Posterior vena cava (tissue), 2 donors: ENCODE results near the gene IL6ST. TPM values are rescaled to one million over a fixed set of nuclear protein-coding genes. Genes with fewer than 3 reads are reported as not detected.
A peak's percentile ranks its signal among the peaks of the same experiment; 100 is the strongest.

ENCODE experiments used
- DNase-seq: peaks from one replicate; pipeline ENCODE4 v3.0.0-alpha.2; 2020; ENCODE audit warnings: low spot score
- intact Hi-C, 2 donors: fragments of 100-400 bp; cut with DNase I; formaldehyde crosslinking; loops; one replicate each; pipeline versions ENCODE4 v1.14.1 to v1.14.2; 2022 to 2023
- total RNA-seq, 2 donors: library from RNA; stranded (reverse); fragmentation: NEBNext Ultra II Directional; extraction: Animal tissue kit (Norgen Biotek cat#: 25700); gene quantifications; one replicate each; pipeline ENCODE4 v1.2.1, GENCODE V29; 2021
- donor health status: DM: yes; HTN: yes; CAD: no.
- donor health status: DM: yes; HTN: yes; CAD: no.

Gene IL6ST
- total RNA-seq, 2 donors from 2014 or later = 359 to 375 TPM

- intact Hi-C loops = no loop called here
- DNase-seq = no peak
These were observed 86.0 kb downstream of the IL6ST start for GRCh38 chr5:55908804-55909203.

- intact Hi-C loops = no loop called here
- DNase-seq = no peak
These were observed 86.8 kb downstream of the IL6ST start for GRCh38 chr5:55907927-55908326.

- DNase-seq = no peak
- intact Hi-C loops = no loop called here
These were observed 89.5 kb downstream of the IL6ST start for GRCh38 chr5:55905251-55905650.

GRCh38 chr5:55904152-55904551 lies 90.6 kb downstream of the IL6ST start:
- intact Hi-C loops = no loop called here
- DNase-seq = peak; percentile 85

- no peak for DNase-seq
- intact Hi-C loops = no loop called here
These were observed 91.6 kb downstream of the IL6ST start for GRCh38 chr5:55903121-55903701.

GRCh38 chr5:55902696-55903095 lies 92.1 kb downstream of the IL6ST start:
- no peak for DNase-seq
- intact Hi-C loops = no loop called here

- DNase-seq = no peak
- intact Hi-C loops = no loop called here
These were observed 94.0 kb downstream of the IL6ST start for GRCh38 chr5:55900776-55901175.

GRCh38 chr5:55900068-55900467 lies 94.7 kb downstream of the IL6ST start:
- no peak for DNase-seq
- intact Hi-C loops = no loop called here

GRCh38 chr5:55899344-55899743 lies 95.4 kb downstream of the IL6ST start:
- no peak for DNase-seq
- intact Hi-C loops = no loop called here

- DNase-seq = no peak
- intact Hi-C loops = no loop called here
These were observed 96.9 kb downstream of the IL6ST start for GRCh38 chr5:55897905-55898304.

- intact Hi-C loops = no loop called here
These were observed 97.4 kb downstream of the IL6ST start for GRCh38 chr5:55897206-55897894.

GRCh38 chr5:55896663-55897062 lies 98.1 kb downstream of the IL6ST start:
- intact Hi-C loops = no loop called here
- no peak for DNase-seq

More at GRCh38 chr5:55897206-55897894, 97.4 kb downstream of the IL6ST start:
- no peak for DNase-seq

GRCh38 chr5:55896238-55896637 lies 98.5 kb downstream of the IL6ST start:
- no peak for DNase-seq
- intact Hi-C loops = no loop called here

- intact Hi-C loops = no loop called here
- no peak for DNase-seq
These were observed 99.4 kb downstream of the IL6ST start for GRCh38 chr5:55895346-55895745.

GRCh38 chr5:55894135-55894534 lies 100.6 kb downstream of the IL6ST start:
- intact Hi-C loops = no loop called here
- DNase-seq = no peak

GRCh38 chr5:55892479-55892878 lies 102.3 kb downstream of the IL6ST start:
- intact Hi-C loops = no loop called here
- no peak for DNase-seq

- intact Hi-C loops = no loop called here
- no peak for DNase-seq
These were observed 106.6 kb downstream of the IL6ST start for GRCh38 chr5:55888205-55888604.

- DNase-seq = no peak
- intact Hi-C loops = no loop called here
These were observed 109.4 kb downstream of the IL6ST start for GRCh38 chr5:55885359-55885758.
